Urinary bladder (tissue), 4 donors: ENCODE data around the gene SIRPA. TPM values are rescaled to one million over a fixed set of nuclear protein-coding genes. Genes with fewer than 3 reads are reported as not detected.

Source experiments
- DNase-seq: peaks from one replicate; pipeline ENCODE4 v3.0.0-alpha.2; 2015; ENCODE audit errors: extremely low spot score
- H3K27ac ChIP-seq: one replicate; pipeline ENCODE4 v1.5.1; 2013; ENCODE audit warnings: low read depth, mild to moderate bottlenecking, moderate library complexity
- H3K36me3 ChIP-seq: one replicate; pipeline ENCODE4 v1.6.1; 2013; ENCODE audit warnings: mild to moderate bottlenecking, moderate library complexity; ENCODE audit not compliant: insufficient read depth
- H3K4me1 ChIP-seq: one replicate; pipeline ENCODE4 v1.6.1; 2013; ENCODE audit warnings: mild to moderate bottlenecking, moderate library complexity; ENCODE audit not compliant: insufficient read depth
- H3K4me3 ChIP-seq: one replicate; pipeline ENCODE4 v1.5.1; 2013; ENCODE audit warnings: low read depth, low read length
- WGBS: extraction: QIAGEN DNeasy Blood & Tissue Kit; methylation state at CpG from one replicate; pipeline ENCODE4 v1.1.7; 2013; 5-methylcytosine and 5-hydroxymethylcytosine counted together
- polyA plus RNA-seq: library from polyadenylated mRNA; stranded (reverse); fragments of 200-250 nt; gene quantifications from one replicate; pipeline ENCODE4 v1.2.3, GENCODE V29; 2013
- total RNA-seq: library from RNA; depleted of rRNA; stranded (reverse); fragments of >200 nt; gene quantifications from one replicate; pipeline ENCODE4 v1.2.3, GENCODE V29; 2014
- donor health status: healthy with polysubstance abuse.
- donor health status: healthy.

The SIRPA gene
- total and polyA plus RNA-seq, 2 donors = 11.2 to 27.8 TPM

DNA sequence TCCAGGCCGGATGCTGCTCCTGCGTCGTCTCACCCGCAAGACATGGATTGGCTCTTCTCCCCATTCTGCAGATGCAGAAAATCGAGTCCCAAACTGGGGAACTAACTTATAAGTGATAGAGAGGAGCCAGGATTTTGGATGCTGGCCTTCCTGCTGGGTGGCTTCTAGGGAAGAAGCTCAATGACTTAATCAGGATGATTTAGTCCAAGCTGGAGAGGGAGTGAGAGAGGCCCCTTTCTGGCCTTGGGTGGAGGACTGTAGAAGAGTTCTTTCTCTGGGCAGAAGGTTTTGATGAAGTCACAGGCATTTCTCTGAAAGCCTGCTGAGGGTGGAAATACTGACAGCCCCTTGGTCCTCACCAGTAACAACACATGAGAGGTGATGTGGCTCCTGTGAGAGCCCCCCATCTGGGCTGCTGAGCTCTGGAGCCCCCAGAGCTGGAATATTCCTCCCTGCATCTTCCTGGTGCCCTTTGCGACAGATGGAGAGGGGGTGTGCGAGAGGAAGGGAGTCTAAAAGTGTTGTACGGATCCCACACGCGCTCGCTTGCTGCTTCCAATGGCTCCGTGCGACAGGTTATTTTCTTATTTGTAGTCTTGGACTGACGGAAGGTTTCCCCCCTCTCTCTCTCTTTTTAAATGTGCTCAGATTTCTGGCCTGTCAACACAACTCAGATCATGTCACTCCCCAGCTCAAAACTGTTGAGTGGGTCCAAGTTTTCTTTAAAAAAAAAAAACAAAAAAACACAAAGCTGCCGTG is 3.5 kb downstream of the SIRPA start:
- no peak overlapping the region for H3K27ac ChIP-seq

DNA sequence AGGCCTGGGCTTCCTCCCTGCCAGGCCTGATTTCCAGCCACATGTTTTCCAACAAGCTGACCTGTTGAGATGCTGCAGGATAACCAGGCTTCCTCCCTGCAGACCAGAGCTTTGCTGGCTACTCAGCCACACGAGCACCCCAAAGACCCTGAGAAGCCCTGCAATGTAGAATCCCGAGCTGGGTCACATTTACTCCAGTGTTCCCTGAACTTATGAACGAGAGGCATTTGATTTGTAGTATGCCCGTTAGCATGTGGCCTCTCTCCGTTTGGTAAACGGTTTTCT is 4.0 kb downstream of the SIRPA start:
- 74% methylated on average over 6 of the region's 6 CpGs for WGBS
- no peaks in the 10 kb centered on the region for H3K36me3 ChIP-seq
- no peak overlapping the region for H3K27ac ChIP-seq
- H3K4me1 ChIP-seq = no peaks in the 10 kb centered on the region
- no peak overlapping the region for H3K4me3 ChIP-seq
- no peak for DNase-seq

More for the DNA sequence above, 3.5 kb downstream of the SIRPA start:
- no peak for DNase-seq
- WGBS = 81% methylated on average over 15 of the region's 15 CpGs
- H3K36me3 ChIP-seq = no peaks in the 10 kb centered on the region
- H3K4me3 ChIP-seq = no peak overlapping the region
- H3K4me1 ChIP-seq = no peaks in the 10 kb centered on the region

DNA sequence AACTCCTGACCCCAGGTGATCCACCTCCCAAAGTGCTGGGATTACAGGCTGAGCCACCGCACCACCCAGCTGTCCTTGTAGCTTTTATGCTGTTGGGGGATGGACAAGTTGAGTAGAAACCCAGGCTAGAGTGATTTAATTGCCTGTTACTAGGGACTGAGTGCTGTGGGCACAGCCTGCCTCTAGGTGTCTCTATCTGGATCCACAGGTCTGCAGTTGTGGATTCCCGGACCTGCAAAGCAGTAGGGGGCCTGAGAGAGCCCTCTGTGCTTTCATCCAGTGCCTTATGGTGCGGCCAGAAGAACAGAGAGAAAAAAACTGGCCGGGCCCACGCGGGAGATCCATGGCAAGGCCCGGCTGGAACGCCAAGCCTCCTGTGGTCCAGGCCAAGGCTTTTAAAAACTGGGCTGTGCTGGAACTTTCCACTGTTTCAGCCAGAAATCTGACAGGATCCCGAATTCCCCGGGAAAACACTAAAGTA is 5.2 kb downstream of the SIRPA start:
- H3K4me3 ChIP-seq = no peak overlapping the region
- no peaks in the 10 kb centered on the region for H3K4me1 ChIP-seq
- no peak overlapping the region for H3K27ac ChIP-seq
- H3K36me3 ChIP-seq = no peaks in the 10 kb centered on the region
- WGBS = 23% methylated on average over 10 of the region's 10 CpGs
- no peak for DNase-seq

DNA sequence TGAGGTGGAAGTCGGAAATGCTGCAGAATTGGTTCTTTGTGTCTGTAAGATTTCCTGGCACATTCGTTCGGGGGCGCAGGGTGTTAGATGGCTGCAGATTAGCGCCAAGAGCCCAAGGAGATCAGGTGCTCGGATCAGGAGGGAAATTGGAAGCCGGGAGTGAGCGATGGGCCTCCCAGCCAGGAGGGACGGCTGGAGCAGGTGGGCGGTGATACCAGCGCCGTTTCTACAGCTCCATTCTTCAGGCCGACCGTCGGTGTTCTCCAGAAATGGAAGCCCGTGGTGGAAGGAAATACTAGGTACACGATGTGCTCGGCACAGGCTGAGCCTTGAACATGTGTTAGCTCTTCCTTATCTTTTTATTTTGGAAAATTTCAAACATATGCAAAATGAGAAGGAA is 6.5 kb downstream of the SIRPA start:
- no peak overlapping the region for H3K4me3 ChIP-seq
- H3K4me1 ChIP-seq = no peaks in the 10 kb centered on the region
- DNase-seq = no peak
- WGBS = 93% methylated on average over 18 of the region's 18 CpGs
- no peaks in the 10 kb centered on the region for H3K36me3 ChIP-seq
- no peak overlapping the region for H3K27ac ChIP-seq

DNA sequence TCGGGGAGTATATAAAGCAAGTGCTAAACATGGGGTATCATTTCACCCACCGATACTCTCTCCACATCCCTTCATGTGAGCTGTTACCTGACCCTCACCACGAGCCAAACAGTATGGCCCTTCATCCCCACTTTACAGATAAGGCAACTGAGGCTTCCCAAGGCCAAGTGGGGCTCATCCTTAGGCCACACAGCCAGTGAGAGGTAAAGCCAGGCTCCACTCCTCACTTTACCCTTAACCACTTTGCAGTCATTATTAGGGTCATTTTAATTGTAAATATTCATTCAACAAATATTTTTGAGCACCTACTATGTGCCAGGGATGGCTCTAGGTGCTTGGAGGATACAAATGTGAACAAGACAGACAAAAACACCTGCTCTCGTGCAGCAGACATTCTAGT is 7.0 kb downstream of the SIRPA start:
- Histone ChIP-seq H3K27ac (no peak overlapping the region), H3K4me1 (no peaks in the 10 kb centered on the region), H3K4me3 (no peak overlapping the region), H3K36me3 (no peaks in the 10 kb centered on the region)
- WGBS = 95% methylated on average over 4 of the region's 4 CpGs
- DNase-seq = no peak

DNA sequence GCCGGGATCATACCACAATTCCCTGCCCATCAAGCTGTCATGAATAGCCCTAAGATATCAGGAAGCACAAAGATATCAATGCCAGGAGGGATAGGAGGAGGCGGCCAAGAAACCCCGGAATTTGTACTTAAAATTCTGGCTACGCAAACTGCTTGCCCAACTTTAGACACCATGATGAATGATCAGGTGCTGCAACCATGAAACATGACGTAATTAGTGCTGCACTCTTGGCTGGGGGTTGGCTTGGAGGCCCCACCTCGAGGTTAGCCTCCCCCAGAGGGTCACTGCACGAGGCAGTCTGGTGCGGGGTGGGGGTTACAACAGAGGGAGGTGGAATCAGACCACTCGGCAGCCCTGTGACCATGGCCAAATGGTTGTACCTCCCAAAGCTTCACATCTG is 8.9 kb downstream of the SIRPA start:
- Histone ChIP-seq H3K4me1 (no peaks in the 10 kb centered on the region), H3K27ac (no peak overlapping the region), H3K36me3 (no peaks in the 10 kb centered on the region), H3K4me3 (no peak overlapping the region)
- DNase-seq = no peak
- WGBS = 89% methylated on average over 9 of the region's 9 CpGs

DNA sequence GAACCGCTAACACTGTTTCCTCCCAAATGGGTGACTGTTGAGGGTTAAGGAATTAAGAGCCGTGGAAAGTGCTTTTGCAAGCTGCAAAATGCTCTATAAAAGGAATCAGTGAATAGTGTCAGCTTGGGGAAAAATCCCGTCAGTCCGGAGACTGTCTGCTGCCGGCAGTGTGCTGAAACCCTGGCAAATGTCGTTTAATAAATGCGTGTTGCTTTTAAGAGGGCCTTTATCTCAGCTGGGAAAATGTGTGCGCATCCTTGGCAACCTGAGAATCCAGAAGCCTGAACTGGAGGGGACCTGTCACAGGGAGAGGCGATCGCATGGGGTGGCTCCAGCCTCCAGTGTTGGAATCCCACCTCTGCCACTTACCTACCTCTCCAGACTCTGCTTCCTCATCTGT is 9.8 kb downstream of the SIRPA start:
- no peaks in the 10 kb centered on the region for H3K4me1 ChIP-seq
- no peak overlapping the region for H3K4me3 ChIP-seq
- DNase-seq = no peak
- no peaks in the 10 kb centered on the region for H3K36me3 ChIP-seq
- no peak overlapping the region for H3K27ac ChIP-seq
- WGBS = 86% methylated on average over 10 of the region's 10 CpGs

DNA sequence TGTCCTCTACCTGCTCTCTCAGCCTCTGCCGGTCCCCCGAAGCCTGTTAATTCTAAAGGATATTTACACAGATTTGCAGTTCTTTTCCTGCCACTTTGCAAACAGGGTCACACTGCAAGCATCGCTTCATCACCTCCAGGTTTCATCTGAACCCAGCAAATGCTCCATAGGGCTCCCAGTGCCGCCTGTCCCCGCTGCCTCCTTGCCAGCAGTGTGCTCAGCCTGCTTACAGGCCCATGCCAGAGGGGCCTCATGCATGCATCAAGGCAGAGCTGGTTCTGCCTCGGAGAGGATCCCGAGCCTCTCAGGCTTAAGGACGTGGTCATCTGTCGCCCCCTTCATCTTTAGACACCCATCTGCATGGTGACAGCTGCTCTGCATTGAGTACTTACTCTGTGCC is 10.5 kb downstream of the SIRPA start:
- Histone ChIP-seq H3K27ac (no peak overlapping the region), H3K36me3 (no peaks in the 10 kb centered on the region), H3K4me3 (no peak overlapping the region), H3K4me1 (no peaks in the 10 kb centered on the region)
- DNase-seq = no peak
- 92% methylated on average over 9 of the region's 9 CpGs for WGBS

DNA sequence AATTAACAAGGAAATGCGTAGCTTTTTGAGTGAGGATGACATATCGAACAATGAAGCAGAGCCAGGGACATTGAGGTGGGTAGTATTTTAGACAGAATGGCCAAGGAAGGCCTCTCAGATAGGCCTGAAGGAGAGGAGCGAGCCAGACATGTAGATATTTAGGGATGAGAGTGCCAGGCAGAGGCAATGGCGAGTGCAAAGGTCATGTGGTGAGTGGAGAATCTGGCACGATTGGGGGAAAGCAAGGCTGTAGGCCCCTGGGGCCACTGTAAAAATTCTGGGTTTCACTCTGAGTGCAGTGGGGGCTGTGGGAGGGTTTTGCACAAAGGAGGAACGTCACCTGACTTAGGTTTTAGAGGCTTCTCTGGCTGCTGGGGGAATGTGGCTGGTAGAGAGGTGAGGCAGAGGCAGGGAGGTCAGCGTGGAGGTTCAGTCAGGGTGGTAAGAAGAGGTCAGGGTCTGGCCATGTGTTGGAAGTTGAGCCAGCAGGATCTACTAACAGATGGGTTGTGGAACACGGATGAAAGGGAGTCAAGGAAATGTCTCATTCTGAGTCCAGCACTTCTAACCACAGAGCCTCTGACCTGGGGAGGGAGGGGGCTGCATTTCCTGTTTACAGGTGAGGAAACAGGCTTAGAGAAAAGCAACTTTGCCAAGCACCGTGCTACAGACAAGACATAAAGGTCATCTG is 11.3 kb downstream of the SIRPA start:
- Histone ChIP-seq H3K4me3 (no peak overlapping the region), H3K4me1 (no peaks in the 10 kb centered on the region), H3K36me3 (no peaks in the 10 kb centered on the region), H3K27ac (no peak overlapping the region)
- no peak for DNase-seq
- WGBS = 73% methylated on average over 9 of the region's 9 CpGs

DNA sequence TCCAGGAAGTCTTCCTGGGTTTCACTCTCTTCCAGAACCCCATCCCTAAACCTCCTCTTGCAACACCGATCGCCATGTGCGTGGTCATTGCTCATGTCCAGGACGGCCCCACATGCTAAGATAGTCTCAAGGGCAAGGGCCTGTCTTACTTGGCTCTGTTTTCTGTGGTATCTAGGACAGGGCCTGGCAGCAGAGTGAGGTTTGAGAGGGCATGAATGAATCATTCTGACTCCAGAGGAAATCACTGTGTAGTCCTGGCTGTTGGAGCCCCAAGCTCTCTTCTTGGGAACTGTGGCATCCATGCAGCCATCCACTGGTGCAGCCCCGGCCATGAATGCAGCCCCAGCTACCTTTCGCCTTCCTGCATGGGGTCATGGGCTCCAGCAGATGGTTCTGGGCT is 12.4 kb downstream of the SIRPA start:
- H3K36me3 ChIP-seq = no peaks in the 10 kb centered on the region
- WGBS = 96% methylated on average over 6 of the region's 6 CpGs
- H3K27ac ChIP-seq = no peak overlapping the region
- H3K4me1 ChIP-seq = no peaks in the 10 kb centered on the region
- no peak for DNase-seq
- H3K4me3 ChIP-seq = no peak overlapping the region

DNA sequence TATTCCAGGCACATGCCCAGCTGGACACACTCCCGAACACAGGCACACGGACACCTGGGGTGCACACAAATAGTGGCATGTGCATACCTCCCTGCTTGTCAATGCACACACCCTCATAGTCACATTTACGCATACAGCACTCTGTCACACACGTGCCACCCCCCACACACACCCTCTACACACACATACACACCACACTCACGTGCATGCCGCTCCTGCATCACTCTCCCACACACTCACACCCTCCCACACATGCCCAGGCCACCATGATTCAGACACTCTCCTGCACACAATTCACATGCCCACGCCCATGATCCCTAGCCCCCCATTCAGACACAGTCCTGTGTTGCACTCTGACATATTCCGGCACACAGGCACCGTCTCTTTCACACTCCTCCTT is 13.0 kb downstream of the SIRPA start:
- Histone ChIP-seq H3K36me3 (no peaks in the 10 kb centered on the region), H3K4me1 (peaks cover 1% of the 10 kb centered on the region), H3K4me3 (no peak overlapping the region), H3K27ac (no peak overlapping the region)
- 90% methylated on average over 9 of the region's 9 CpGs for WGBS
- DNase-seq = no peak

DNA sequence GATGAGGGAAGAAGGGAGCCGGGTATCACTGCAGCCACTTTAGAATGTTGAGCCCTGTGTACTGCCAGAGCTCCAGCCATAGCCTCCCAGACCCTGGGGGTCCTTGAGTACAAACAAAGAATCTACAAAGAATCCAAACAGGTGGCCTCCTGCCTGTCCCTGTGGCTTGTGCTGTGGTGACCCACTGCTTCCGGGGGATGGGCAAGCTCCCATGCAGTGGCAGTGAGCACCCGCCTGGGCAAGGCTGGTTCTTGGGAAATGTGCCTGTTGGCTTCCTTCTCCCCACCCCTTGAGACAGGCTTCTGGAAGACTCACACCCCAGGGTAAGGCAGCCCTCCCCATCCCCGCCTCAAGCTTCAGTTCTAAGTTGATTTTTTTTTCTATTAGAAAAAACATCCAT is 13.9 kb downstream of the SIRPA start:
- no peak for DNase-seq
- Histone ChIP-seq H3K27ac (no peak overlapping the region), H3K36me3 (no peaks in the 10 kb centered on the region), H3K4me3 (no peak overlapping the region), H3K4me1 (peaks cover 1% of the 10 kb centered on the region)
- 92% methylated on average over 4 of the region's 4 CpGs for WGBS

DNA sequence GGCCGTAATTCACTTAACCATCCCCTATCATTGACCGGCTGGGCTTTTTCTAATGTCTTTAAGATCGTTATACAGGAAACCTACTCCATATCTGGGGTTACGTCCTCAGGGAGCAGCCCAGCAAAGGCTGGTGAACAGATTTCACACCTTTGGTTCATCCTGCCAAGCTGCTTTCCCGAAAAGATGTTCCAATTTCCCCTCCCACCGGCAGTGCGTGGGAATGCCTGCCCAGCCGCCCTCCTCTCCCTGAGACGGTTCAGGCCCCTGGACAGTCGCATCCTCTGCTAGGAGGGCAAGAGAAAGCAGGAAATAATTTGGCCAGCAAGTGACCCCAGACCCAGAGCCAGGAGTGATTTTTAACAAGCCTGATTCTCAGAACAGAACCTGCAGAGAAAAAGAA is 16.3 kb downstream of the SIRPA start:
- Histone ChIP-seq H3K4me3 (no peak overlapping the region), H3K36me3 (no peaks in the 10 kb centered on the region), H3K4me1 (peaks cover 1% of the 10 kb centered on the region), H3K27ac (no peak overlapping the region)
- WGBS = 89% methylated on average over 10 of the region's 10 CpGs
- DNase-seq = no peak

DNA sequence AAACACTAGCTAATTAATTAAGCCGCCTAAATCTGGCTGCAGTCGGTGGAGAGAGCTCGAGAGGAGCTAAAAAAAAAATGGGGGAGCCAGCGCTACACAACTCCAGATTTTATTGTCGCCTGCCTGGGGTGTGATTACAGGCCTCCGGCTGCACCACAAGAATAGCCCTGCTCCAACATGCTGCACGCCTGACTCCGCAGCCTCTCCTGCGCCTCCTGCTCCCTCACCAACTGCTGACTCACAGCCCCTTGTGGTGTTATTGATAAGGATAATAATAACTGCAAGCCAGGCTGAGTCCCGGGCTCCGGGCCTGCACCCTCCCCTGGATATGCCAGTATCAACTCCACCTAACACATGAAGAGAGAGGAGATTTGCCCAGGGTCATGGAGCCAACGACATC is 16.8 kb downstream of the SIRPA start:
- Histone ChIP-seq H3K4me3 (no peak overlapping the region), H3K36me3 (no peaks in the 10 kb centered on the region), H3K4me1 (peaks cover 1% of the 10 kb centered on the region), H3K27ac (no peak overlapping the region)
- DNase-seq = no peak
- WGBS = 82% methylated on average over 12 of the region's 12 CpGs
